Activated naive CD4-positive, alpha-beta T cell treated with Interleukin-2 at 50 U/mL for 16 hours (primary cell): ENCODE data around the gene ATRAID.

Source experiments
- DNase-seq: peaks from one replicate; pipeline ENCODE4 v3.0.0-alpha.2; 2020

Gene ATRAID

GRCh38 chr2:27220091-27220490 lies 8.2 kb downstream of the ATRAID start:
- DNase-seq: no peak

- DNase-seq: no peak
Measured at GRCh38 chr2:27221166-27221565, 9.3 kb downstream of the ATRAID start.

GRCh38 chr2:27222407-27222806 lies 10.6 kb downstream of the ATRAID start:
- DNase-seq: no peak

- DNase-seq: no peak
Measured at GRCh38 chr2:27223416-27223815, 11.6 kb downstream of the ATRAID start.

GRCh38 chr2:27225526-27225925 lies 13.7 kb downstream of the ATRAID start:
- no peak for DNase-seq

- no peak for DNase-seq
Measured at GRCh38 chr2:27227501-27227900, 15.7 kb downstream of the ATRAID start.

- no peak for DNase-seq
Measured at GRCh38 chr2:27231921-27232320, 20.1 kb downstream of the ATRAID start.

- no peak for DNase-seq
Measured at GRCh38 chr2:27233341-27233740, 21.5 kb downstream of the ATRAID start.

GRCh38 chr2:27236136-27236535 lies 24.3 kb downstream of the ATRAID start:
- no peak for DNase-seq

GRCh38 chr2:27236626-27237025 lies 24.8 kb downstream of the ATRAID start:
- no peak for DNase-seq

GRCh38 chr2:27237341-27237945 lies 25.6 kb downstream of the ATRAID start:
- DNase-seq: no peak

- no peak for DNase-seq
Measured at GRCh38 chr2:27238976-27239375, 27.1 kb downstream of the ATRAID start.

GRCh38 chr2:27240406-27240805 lies 28.6 kb downstream of the ATRAID start:
- no peak for DNase-seq

- no peak for DNase-seq
Measured at GRCh38 chr2:27241761-27242613, 30.1 kb downstream of the ATRAID start.

- no peak for DNase-seq
Measured at GRCh38 chr2:27242614-27242951, 30.7 kb downstream of the ATRAID start.

GRCh38 chr2:27243391-27244130 lies 31.7 kb downstream of the ATRAID start:
- no peak for DNase-seq

- no peak for DNase-seq
Measured at GRCh38 chr2:27245116-27245515, 33.3 kb downstream of the ATRAID start.

GRCh38 chr2:27245626-27246025 lies 33.8 kb downstream of the ATRAID start:
- DNase-seq: no peak

GRCh38 chr2:27247893-27248292 lies 36.1 kb downstream of the ATRAID start:
- no peak for DNase-seq

GRCh38 chr2:27249159-27249890 lies 37.5 kb downstream of the ATRAID start:
- DNase-seq: no peak

- DNase-seq: peak; percentile 45
Measured at GRCh38 chr2:27249891-27250651, 38.2 kb downstream of the ATRAID start.

GRCh38 chr2:27250652-27251379 lies 39.0 kb downstream of the ATRAID start:
- no peak for DNase-seq
